A549 (cell line): ENCODE data around the gene OR52E1.
"Not testable (repeated sequence)": the region's sequence is repeated elsewhere in the genome, so short reads cannot be mapped to it uniquely, and the experiment has no call there.

Experiments
- CTCF ChIP-seq: fragments of >200 bp; sonication (Bioruptor Twin); formaldehyde crosslinking; IDR thresholded peaks from 3 replicates; pipeline ENCODE4 v1.5.1; 2016
- POLR2A ChIP-seq: IDR thresholded peaks from 2 replicates; pipeline ENCODE4 v1.6.1; 2012; ENCODE audit warnings: mild to moderate bottlenecking, low read length
- POLR2AphosphoS2 ChIP-seq: conservative IDR thresholded peaks from 2 replicates; pipeline ENCODE4 v1.6.1; 2012; ENCODE audit warnings: low read length, improper control_type of control experiment, inconsistent platforms
- RCOR1 ChIP-seq: fragments of 150-350 bp; IDR thresholded peaks from 2 replicates; pipeline ENCODE4 v1.6.1; 2014; ENCODE audit warnings: antibody characterized with exemption, low read length, low read depth
- SREBF2 ChIP-seq: fragments of 450-650 bp; IDR thresholded peaks from 2 replicates; pipeline ENCODE4 v1.6.1; 2014; ENCODE audit warnings: mild to moderate bottlenecking, moderate library complexity

GRCh38 chr11:5058679-5059078 lies 10.7 kb upstream of the OR52E1 start:
- not testable (repeated sequence) for TF ChIP-seq POLR2A, RCOR1, POLR2AphosphoS2, CTCF, SREBF2
